H1 (cell line): ENCODE results near the gene ANXA9. TPM values are rescaled to one million over a fixed set of nuclear protein-coding genes. Genes with fewer than 3 reads are reported as not detected.

Source experiments
- CBX5 ChIP-seq: fragments of 300-800, 300-1000 bp; sonication (generic); IDR thresholded peaks from 2 replicates; pipeline ENCODE4 v1.7.1; 2016; ENCODE audit warnings: antibody characterized with exemption, low read length, low read depth
- CHD2 ChIP-seq: IDR thresholded peaks from 2 replicates; pipeline ENCODE4 v1.6.1; 2012; ENCODE audit warnings: low read length, improper control_type of control experiment
- GTF2F1 ChIP-seq: IDR thresholded peaks from 2 replicates; pipeline ENCODE4 v1.6.1; 2012; ENCODE audit warnings: low read depth, low read length, improper control_type of control experiment, borderline replicate concordance
- HDAC6 ChIP-seq: IDR thresholded peaks from one replicate; pipeline ENCODE4 v1.7.1; 2012; ENCODE audit warnings: low read depth, mild to moderate bottlenecking, inconsistent platforms, low read length, moderate library complexity
- SIN3A ChIP-seq, 2 experiments: IDR thresholded peaks in 1 of 2; conservative IDR thresholded peaks in 1 of 2; 2 replicates each; pipeline ENCODE4 v1.6.1; 2011 to 2012; ENCODE audit warnings: low read length in 2 of 2, improper control_type of control experiment in 1 of 2, low read depth in 1 of 2, mild to moderate bottlenecking in 1 of 2
- SRF ChIP-seq: IDR thresholded peaks from 2 replicates; pipeline ENCODE4 v1.6.1; 2011; ENCODE audit warnings: mild to moderate bottlenecking, low read depth, low read length, moderate library complexity
- polyA plus RNA-seq, 7 experiments: library from polyadenylated mRNA; depleted of rRNA in 3 of 7; stranded (reverse) in 5 of 7; unstranded in 2 of 7; fragments of >200 nt in 5 of 7; fragments of 200-250 nt in 2 of 7; gene quantifications; 1 replicate in 5 of 7; 2 replicates in 1 of 7; 4 replicates in 1 of 7; pipeline versions ENCODE4 v1.2.1 to v1.2.3, GENCODE V29; 2011 to 2013; ENCODE audit warnings: missing spikeins in 2 of 7, mixed read lengths in 2 of 7
- total RNA-seq: library from RNA; stranded (reverse); fragmentation: NEBNext Ultra II Directional; extraction: Animal tissue kit (Norgen Biotek cat#: 25700); gene quantifications from 2 replicates; pipeline ENCODE4 v1.2.1, GENCODE V29; 2021
- TF ChIP-seq, protein P1 (sequence below): IDR thresholded peaks from 2 replicates; pipeline ENCODE4 v1.6.1; 2012; ENCODE audit warnings: inconsistent platforms
- TF ChIP-seq, protein P2 (sequence below): fragments of 300-600 bp; sonication (generic); IDR thresholded peaks from 2 replicates; pipeline ENCODE4 v1.7.1; 2012; ENCODE audit warnings: low read length, moderate library complexity, mild to moderate bottlenecking, inconsistent platforms; ENCODE audit not compliant: insufficient replicate concordance

The ANXA9 gene
- total and polyA plus RNA-seq, 2 of the 8 experiments (the other 6 are each of a cell fraction or from before 2014, with no cell fraction given): 1.8 to 3.5 TPM

DNA sequence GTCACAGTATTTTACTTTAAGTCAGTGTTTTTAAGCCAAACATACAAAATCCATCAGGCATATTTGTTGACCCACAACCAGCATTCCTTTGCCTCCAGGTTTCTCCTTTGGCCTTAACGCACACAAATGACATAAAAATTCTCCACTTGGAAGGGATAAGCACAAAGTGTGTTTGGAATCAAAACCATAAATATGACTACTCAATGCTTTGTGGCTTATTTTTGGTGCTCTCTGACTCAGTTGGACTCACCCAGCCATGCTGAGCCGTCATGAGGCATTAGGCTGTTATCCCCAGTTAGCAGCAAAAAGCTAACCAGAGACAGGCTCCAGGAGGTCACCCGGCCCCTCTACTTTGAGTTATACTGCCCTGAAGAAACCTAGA, 27.1 kb downstream of the ANXA9 start (continued):
- TF ChIP-seq, protein P1, sequence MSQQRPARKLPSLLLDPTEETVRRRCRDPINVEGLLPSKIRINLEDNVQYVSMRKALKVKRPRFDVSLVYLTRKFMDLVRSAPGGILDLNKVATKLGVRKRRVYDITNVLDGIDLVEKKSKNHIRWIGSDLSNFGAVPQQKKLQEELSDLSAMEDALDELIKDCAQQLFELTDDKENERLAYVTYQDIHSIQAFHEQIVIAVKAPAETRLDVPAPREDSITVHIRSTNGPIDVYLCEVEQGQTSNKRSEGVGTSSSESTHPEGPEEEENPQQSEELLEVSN: no peak
- TF ChIP-seq CBX5: no peak
- TF ChIP-seq SRF: no peak
- TF ChIP-seq CHD2: no peak
- TF ChIP-seq, protein P2, sequence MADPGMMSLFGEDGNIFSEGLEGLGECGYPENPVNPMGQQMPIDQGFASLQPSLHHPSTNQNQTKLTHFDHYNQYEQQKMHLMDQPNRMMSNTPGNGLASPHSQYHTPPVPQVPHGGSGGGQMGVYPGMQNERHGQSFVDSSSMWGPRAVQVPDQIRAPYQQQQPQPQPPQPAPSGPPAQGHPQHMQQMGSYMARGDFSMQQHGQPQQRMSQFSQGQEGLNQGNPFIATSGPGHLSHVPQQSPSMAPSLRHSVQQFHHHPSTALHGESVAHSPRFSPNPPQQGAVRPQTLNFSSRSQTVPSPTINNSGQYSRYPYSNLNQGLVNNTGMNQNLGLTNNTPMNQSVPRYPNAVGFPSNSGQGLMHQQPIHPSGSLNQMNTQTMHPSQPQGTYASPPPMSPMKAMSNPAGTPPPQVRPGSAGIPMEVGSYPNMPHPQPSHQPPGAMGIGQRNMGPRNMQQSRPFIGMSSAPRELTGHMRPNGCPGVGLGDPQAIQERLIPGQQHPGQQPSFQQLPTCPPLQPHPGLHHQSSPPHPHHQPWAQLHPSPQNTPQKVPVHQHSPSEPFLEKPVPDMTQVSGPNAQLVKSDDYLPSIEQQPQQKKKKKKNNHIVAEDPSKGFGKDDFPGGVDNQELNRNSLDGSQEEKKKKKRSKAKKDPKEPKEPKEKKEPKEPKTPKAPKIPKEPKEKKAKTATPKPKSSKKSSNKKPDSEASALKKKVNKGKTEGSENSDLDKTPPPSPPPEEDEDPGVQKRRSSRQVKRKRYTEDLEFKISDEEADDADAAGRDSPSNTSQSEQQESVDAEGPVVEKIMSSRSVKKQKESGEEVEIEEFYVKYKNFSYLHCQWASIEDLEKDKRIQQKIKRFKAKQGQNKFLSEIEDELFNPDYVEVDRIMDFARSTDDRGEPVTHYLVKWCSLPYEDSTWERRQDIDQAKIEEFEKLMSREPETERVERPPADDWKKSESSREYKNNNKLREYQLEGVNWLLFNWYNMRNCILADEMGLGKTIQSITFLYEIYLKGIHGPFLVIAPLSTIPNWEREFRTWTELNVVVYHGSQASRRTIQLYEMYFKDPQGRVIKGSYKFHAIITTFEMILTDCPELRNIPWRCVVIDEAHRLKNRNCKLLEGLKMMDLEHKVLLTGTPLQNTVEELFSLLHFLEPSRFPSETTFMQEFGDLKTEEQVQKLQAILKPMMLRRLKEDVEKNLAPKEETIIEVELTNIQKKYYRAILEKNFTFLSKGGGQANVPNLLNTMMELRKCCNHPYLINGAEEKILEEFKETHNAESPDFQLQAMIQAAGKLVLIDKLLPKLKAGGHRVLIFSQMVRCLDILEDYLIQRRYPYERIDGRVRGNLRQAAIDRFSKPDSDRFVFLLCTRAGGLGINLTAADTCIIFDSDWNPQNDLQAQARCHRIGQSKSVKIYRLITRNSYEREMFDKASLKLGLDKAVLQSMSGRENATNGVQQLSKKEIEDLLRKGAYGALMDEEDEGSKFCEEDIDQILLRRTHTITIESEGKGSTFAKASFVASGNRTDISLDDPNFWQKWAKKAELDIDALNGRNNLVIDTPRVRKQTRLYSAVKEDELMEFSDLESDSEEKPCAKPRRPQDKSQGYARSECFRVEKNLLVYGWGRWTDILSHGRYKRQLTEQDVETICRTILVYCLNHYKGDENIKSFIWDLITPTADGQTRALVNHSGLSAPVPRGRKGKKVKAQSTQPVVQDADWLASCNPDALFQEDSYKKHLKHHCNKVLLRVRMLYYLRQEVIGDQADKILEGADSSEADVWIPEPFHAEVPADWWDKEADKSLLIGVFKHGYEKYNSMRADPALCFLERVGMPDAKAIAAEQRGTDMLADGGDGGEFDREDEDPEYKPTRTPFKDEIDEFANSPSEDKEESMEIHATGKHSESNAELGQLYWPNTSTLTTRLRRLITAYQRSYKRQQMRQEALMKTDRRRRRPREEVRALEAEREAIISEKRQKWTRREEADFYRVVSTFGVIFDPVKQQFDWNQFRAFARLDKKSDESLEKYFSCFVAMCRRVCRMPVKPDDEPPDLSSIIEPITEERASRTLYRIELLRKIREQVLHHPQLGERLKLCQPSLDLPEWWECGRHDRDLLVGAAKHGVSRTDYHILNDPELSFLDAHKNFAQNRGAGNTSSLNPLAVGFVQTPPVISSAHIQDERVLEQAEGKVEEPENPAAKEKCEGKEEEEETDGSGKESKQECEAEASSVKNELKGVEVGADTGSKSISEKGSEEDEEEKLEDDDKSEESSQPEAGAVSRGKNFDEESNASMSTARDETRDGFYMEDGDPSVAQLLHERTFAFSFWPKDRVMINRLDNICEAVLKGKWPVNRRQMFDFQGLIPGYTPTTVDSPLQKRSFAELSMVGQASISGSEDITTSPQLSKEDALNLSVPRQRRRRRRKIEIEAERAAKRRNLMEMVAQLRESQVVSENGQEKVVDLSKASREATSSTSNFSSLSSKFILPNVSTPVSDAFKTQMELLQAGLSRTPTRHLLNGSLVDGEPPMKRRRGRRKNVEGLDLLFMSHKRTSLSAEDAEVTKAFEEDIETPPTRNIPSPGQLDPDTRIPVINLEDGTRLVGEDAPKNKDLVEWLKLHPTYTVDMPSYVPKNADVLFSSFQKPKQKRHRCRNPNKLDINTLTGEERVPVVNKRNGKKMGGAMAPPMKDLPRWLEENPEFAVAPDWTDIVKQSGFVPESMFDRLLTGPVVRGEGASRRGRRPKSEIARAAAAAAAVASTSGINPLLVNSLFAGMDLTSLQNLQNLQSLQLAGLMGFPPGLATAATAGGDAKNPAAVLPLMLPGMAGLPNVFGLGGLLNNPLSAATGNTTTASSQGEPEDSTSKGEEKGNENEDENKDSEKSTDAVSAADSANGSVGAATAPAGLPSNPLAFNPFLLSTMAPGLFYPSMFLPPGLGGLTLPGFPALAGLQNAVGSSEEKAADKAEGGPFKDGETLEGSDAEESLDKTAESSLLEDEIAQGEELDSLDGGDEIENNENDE: no peak
- no peak for TF ChIP-seq GTF2F1
- TF ChIP-seq HDAC6: no peak
- TF ChIP-seq SIN3A (conservative IDR thresholded peaks at IDR 0.05 in 1 of 2, IDR thresholded peaks at IDR 0.05 in 1 of 2; ENCODE audit: low read depth in 1 of 2, low read length in 2 of 2): no peak
